ENCODE results near the gene TRAF7. TPM values are rescaled to one million over a fixed set of nuclear protein-coding genes. Genes with fewer than 3 reads are reported as not detected.

The TRAF7 gene
- total RNA-seq, 1 donor from 2014 or later: 39.6 TPM

GRCh38 chr16:2179576-2179975 is 24.0 kb downstream of the TRAF7 start:
- H3K4me3 ChIP-seq: no peak overlapping the region
- H3K36me3 ChIP-seq: peaks cover 21 to 36% of the 10 kb centered on the region in 2 donors
- H3K27ac ChIP-seq: no peak overlapping the region
- intact Hi-C loops (cut with DNase I): no loop called here
- no peak for TF ChIP-seq CTCF (IDR thresholded peaks at IDR 0.05)
- H3K9me3 ChIP-seq: no peaks in the 10 kb centered on the region
- DNase-seq (ENCODE audit: low spot score in 2 of 2): no peak
- H3K4me1 ChIP-seq: no peaks in the 10 kb centered on the region
- no peaks in the 10 kb centered on the region for H3K27me3 ChIP-seq

- H3K4me3 ChIP-seq: no peak overlapping the region
- H3K4me1 ChIP-seq: no peaks in the 10 kb centered on the region
- H3K27ac ChIP-seq: no peak overlapping the region
- no peaks in the 10 kb centered on the region for H3K9me3 ChIP-seq
- DNase-seq (ENCODE audit: low spot score in 2 of 2): no peak
- no peaks in the 10 kb centered on the region for H3K27me3 ChIP-seq
- H3K36me3 ChIP-seq: peaks cover 12 to 27% of the 10 kb centered on the region in 2 donors
- no peak for TF ChIP-seq CTCF (IDR thresholded peaks at IDR 0.05)
- intact Hi-C loops (cut with DNase I): no loop called here
Observed at GRCh38 chr16:2180461-2180860, 24.9 kb downstream of the TRAF7 start.

GRCh38 chr16:2180962-2181923 is 25.7 kb downstream of the TRAF7 start:
- no peaks in the 10 kb centered on the region for H3K4me1 ChIP-seq
- no peaks in the 10 kb centered on the region for H3K27me3 ChIP-seq
- H3K4me3 ChIP-seq: no peak overlapping the region
- H3K9me3 ChIP-seq: no peaks in the 10 kb centered on the region
- no peak for DNase-seq (ENCODE audit: low spot score in 2 of 2)
- H3K27ac ChIP-seq: no peak overlapping the region
- peaks cover 4 to 19% of the 10 kb centered on the region in 2 donors for H3K36me3 ChIP-seq
- intact Hi-C loops (cut with DNase I): no loop called here
- no peak for TF ChIP-seq CTCF (IDR thresholded peaks at IDR 0.05)

- H3K4me1 ChIP-seq: no peaks in the 10 kb centered on the region
- no peak for DNase-seq (ENCODE audit: low spot score in 2 of 2)
- no peaks in the 10 kb centered on the region for H3K9me3 ChIP-seq
- no peak overlapping the region for H3K27ac ChIP-seq
- no peak for TF ChIP-seq CTCF (IDR thresholded peaks at IDR 0.05)
- H3K27me3 ChIP-seq: no peaks in the 10 kb centered on the region
- peaks cover 0 to 12% of the 10 kb centered on the region in 2 donors for H3K36me3 ChIP-seq
- no peak overlapping the region for H3K4me3 ChIP-seq
- intact Hi-C loops (cut with DNase I): no loop called here
Observed at GRCh38 chr16:2181952-2182351, 26.4 kb downstream of the TRAF7 start.

- intact Hi-C loops (cut with DNase I): no loop called here
- no peaks in the 10 kb centered on the region for H3K4me1 ChIP-seq
- no peak for TF ChIP-seq CTCF (IDR thresholded peaks at IDR 0.05)
- no peak overlapping the region for H3K27ac ChIP-seq
- DNase-seq (ENCODE audit: low spot score in 2 of 2): no peak
- no peak overlapping the region for H3K4me3 ChIP-seq
- H3K9me3 ChIP-seq: no peaks in the 10 kb centered on the region
- no peaks in the 10 kb centered on the region for H3K27me3 ChIP-seq
- no peaks in the 10 kb centered on the region for H3K36me3 ChIP-seq
Observed at GRCh38 chr16:2183671-2184070, 28.1 kb downstream of the TRAF7 start.

Data from ascending aorta (tissue), 2 donors.